ENCODE results near the gene HERPUD1.

GRCh38 chr16:56921571-56921970 lies 10.4 kb upstream of the HERPUD1 start:
- TF ChIP-seq EZH2 (IDR thresholded peaks at IDR 0.05; ENCODE audit: low read depth, low read length, severe bottlenecking): no peak
- TF ChIP-seq EP300 (IDR thresholded peaks at IDR 0.05; ENCODE audit: borderline replicate concordance in 1 of 2, low read depth in 2 of 2, low read length in 2 of 2): no peak
- no peak for TF ChIP-seq TBP (IDR thresholded peaks at IDR 0.05; ENCODE audit: low read depth, low read length)
